ENCODE data around the gene KLB.
A peak's percentile ranks its signal among the peaks of the same experiment; 100 is the strongest.

KLB gene

GRCh38 chr4:39442998-39443397 is 36.3 kb downstream of the KLB start:
- TF ChIP-seq, protein P1, sequence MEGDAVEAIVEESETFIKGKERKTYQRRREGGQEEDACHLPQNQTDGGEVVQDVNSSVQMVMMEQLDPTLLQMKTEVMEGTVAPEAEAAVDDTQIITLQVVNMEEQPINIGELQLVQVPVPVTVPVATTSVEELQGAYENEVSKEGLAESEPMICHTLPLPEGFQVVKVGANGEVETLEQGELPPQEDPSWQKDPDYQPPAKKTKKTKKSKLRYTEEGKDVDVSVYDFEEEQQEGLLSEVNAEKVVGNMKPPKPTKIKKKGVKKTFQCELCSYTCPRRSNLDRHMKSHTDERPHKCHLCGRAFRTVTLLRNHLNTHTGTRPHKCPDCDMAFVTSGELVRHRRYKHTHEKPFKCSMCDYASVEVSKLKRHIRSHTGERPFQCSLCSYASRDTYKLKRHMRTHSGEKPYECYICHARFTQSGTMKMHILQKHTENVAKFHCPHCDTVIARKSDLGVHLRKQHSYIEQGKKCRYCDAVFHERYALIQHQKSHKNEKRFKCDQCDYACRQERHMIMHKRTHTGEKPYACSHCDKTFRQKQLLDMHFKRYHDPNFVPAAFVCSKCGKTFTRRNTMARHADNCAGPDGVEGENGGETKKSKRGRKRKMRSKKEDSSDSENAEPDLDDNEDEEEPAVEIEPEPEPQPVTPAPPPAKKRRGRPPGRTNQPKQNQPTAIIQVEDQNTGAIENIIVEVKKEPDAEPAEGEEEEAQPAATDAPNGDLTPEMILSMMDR (IDR thresholded peaks at IDR 0.05; ENCODE audit: control insufficient read depth, insufficient read depth, low read depth, low read length, missing control alignments), result no peak
- DNase-seq (ENCODE audit: low read depth), result no peak
- no peak overlapping the region for H3K4me3 ChIP-seq (ENCODE audit: control insufficient read depth, low read depth, low read length)

- H3K4me3 ChIP-seq (ENCODE audit: control insufficient read depth, low read depth, low read length), result no peak overlapping the region
- no peak for DNase-seq (ENCODE audit: low read depth)
- TF ChIP-seq, protein P1 (IDR thresholded peaks at IDR 0.05; ENCODE audit: control insufficient read depth, insufficient read depth, low read depth, low read length, missing control alignments), result no peak
Measured at GRCh38 chr4:39446483-39446841, 39.7 kb downstream of the KLB start.

GRCh38 chr4:39446842-39447573 is 40.3 kb downstream of the KLB start:
- no peak for DNase-seq (ENCODE audit: low read depth)
- TF ChIP-seq, protein P1 (IDR thresholded peaks at IDR 0.05; ENCODE audit: control insufficient read depth, insufficient read depth, low read depth, low read length, missing control alignments), result peak; percentile 13
- H3K4me3 ChIP-seq (ENCODE audit: control insufficient read depth, low read depth, low read length), result peak overlapping the region; percentile 3; the same call in 1 of the 2 replicates

DNA sequence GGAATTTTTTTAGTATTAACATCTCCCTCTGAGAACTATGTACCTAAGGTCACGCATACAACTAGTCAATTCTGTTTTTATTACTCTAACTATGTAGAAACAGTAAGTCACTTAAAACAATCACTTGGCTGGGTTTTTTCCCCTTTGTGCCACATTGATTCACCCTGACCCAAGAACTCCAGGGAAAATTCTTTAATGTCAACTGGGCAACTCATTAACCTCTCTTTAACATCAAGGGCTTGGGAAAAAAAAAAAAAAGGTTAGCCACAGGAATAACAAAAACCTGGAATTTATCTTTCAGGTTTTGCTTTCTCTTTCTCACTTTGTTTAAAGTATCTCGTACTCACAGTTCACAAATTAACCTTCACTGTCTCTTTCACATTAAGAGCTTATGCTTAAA is 43.9 kb downstream of the KLB start:
- no peak for DNase-seq (ENCODE audit: low read depth)
- TF ChIP-seq, protein P1 (IDR thresholded peaks at IDR 0.05; ENCODE audit: control insufficient read depth, insufficient read depth, low read depth, low read length, missing control alignments), result no peak

GRCh38 chr4:39451423-39452023 is 44.8 kb downstream of the KLB start:
- no peak for DNase-seq (ENCODE audit: low read depth)
- TF ChIP-seq, protein P1 (IDR thresholded peaks at IDR 0.05; ENCODE audit: control insufficient read depth, insufficient read depth, low read depth, low read length, missing control alignments), result no peak
- no peak overlapping the region for H3K4me3 ChIP-seq (ENCODE audit: control insufficient read depth, low read depth, low read length)

More for the DNA sequence above, 43.9 kb downstream of the KLB start:
- no peak overlapping the region for H3K4me3 ChIP-seq (ENCODE audit: control insufficient read depth, low read depth, low read length)

GRCh38 chr4:39452153-39452859 is 45.6 kb downstream of the KLB start:
- no peak overlapping the region for H3K4me3 ChIP-seq (ENCODE audit: control insufficient read depth, low read depth, low read length)
- DNase-seq (ENCODE audit: low read depth), result no peak
- TF ChIP-seq, protein P1 (IDR thresholded peaks at IDR 0.05; ENCODE audit: control insufficient read depth, insufficient read depth, low read depth, low read length, missing control alignments), result no peak

All from AG09309 (cell line).